IMR-90 (cell line): ENCODE data around the gene CYP2D6.
"Not testable (repeated sequence)": the region's sequence is repeated elsewhere in the genome, so short reads cannot be mapped to it uniquely, and the experiment has no call there.

Experiments
- CEBPB ChIP-seq: IDR thresholded peaks from 2 replicates; pipeline ENCODE4 v1.6.1; 2012; ENCODE audit warnings: low read depth, low read length, improper control_type of control experiment
- CHD1 ChIP-seq: IDR thresholded peaks from 2 replicates; pipeline ENCODE4 v1.6.1; 2012; ENCODE audit warnings: low read depth, low read length, improper control_type of control experiment
- CTCF ChIP-seq: conservative IDR thresholded peaks from 2 replicates; pipeline ENCODE4 v1.5.1; 2012; ENCODE audit warnings: mild to moderate bottlenecking, low read depth, low read length, improper control_type of control experiment
- ELK1 ChIP-seq: fragments of 150-350 bp; IDR thresholded peaks from 2 replicates; pipeline ENCODE4 v1.6.1; 2016; ENCODE audit warnings: low read depth, mild to moderate bottlenecking, low read length, moderate library complexity, borderline replicate concordance
- POLR2A ChIP-seq: IDR thresholded peaks from 2 replicates; pipeline ENCODE4 v1.6.1; 2012; ENCODE audit warnings: mild to moderate bottlenecking, low read depth, low read length
- RFX5 ChIP-seq: IDR thresholded peaks from 2 replicates; pipeline ENCODE4 v1.8.0; 2012; ENCODE audit warnings: low read depth, mild to moderate bottlenecking, low read length, moderate library complexity
- SMC3 ChIP-seq: fragments of 150-350 bp; IDR thresholded peaks from 2 replicates; pipeline ENCODE4 v1.6.1; 2016; ENCODE audit warnings: low read depth, mild to moderate bottlenecking, antibody characterized with exemption, low read length, moderate library complexity

GRCh38 chr22:42104332-42104860 lies 26.2 kb downstream of the CYP2D6 start:
- TF ChIP-seq CTCF, SMC3, CHD1, POLR2A, ELK1, RFX5, CEBPB: not testable (repeated sequence)
